ENCODE data around the gene VENTX. TPM values are rescaled to one million over a fixed set of nuclear protein-coding genes. Genes with fewer than 3 reads are reported as not detected.

The VENTX gene, protein sequence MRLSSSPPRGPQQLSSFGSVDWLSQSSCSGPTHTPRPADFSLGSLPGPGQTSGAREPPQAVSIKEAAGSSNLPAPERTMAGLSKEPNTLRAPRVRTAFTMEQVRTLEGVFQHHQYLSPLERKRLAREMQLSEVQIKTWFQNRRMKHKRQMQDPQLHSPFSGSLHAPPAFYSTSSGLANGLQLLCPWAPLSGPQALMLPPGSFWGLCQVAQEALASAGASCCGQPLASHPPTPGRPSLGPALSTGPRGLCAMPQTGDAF
- not detected for total RNA-seq

GRCh38 chr10:133237588-133238465, at the start of gene VENTX:
TSS of gene VENTX (plus strand) at chr10:133237855. CDS start at chr10:133237915, 60 bp downstream.
- no peak for DNase-seq
- Mint-ChIP-seq H3K9me3 (no peaks in the 10 kb centered on the region), H3K36me3 (ENCODE audit: low read depth) (no peaks in the 10 kb centered on the region), H3K27me3 (peaks cover 55% of the 10 kb centered on the region), H3K4me3 (no peak within 1 kb of the TSS), H3K27ac (no peak within 1 kb of the TSS), H3K4me1 (peaks cover 22% of the 10 kb centered on the region)
- CTCF ChIA-PET = interaction anchor here (0.6 kb wide), 1 partner anchor 10 kb away, joined by 3 read pairs; no protein-coding TSS in a partner anchor
- POLR2A ChIA-PET = no interaction called here

DNA sequence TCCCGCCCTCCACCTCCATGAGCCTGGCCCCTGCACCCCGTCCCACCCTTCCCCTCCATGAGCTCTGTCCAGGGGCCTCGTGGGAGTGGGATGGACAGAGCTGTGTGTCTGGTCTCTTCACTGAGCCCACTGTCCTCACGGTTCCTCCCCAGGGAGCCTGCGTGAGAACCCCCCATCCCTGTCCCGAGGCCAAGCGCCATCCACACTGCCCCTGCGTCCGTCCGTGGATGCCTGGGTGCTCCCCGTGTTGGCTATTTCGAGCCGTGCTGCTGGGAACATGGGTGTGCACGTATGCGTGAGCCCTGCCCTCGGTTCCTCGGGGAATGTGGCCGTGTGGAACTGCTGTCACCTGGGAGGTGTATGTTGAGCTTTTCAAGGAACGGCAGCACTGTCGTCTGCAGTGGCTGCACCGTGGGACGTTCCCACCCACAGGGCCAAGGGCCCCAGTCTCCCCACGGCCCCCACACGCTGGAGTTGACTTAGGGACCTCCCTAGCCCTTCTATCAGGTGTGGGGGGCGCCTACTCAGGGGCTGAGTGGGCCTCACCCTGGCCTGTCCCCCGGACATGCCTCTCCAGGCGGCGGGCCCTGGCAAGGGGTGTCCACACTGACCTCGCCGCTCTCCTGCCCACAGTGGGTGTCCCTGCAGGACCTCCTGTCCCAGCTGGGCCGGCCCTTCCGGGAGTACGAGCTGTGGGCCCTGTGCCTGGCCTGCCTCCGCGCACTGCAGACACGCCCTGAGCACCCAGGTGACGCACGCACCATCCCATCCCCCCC, 49.6 kb upstream of the VENTX start:
- Mint-ChIP-seq H3K4me3 (no peak overlapping the region), H3K9me3 (peaks cover 8% of the 10 kb centered on the region), H3K4me1 (no peaks in the 10 kb centered on the region), H3K36me3 (ENCODE audit: low read depth) (no peaks in the 10 kb centered on the region), H3K27me3 (peaks cover 9% of the 10 kb centered on the region), H3K27ac (no peak overlapping the region)
- no peak for DNase-seq
- CTCF ChIA-PET = no interaction called here
- POLR2A ChIA-PET = no interaction called here

DNA sequence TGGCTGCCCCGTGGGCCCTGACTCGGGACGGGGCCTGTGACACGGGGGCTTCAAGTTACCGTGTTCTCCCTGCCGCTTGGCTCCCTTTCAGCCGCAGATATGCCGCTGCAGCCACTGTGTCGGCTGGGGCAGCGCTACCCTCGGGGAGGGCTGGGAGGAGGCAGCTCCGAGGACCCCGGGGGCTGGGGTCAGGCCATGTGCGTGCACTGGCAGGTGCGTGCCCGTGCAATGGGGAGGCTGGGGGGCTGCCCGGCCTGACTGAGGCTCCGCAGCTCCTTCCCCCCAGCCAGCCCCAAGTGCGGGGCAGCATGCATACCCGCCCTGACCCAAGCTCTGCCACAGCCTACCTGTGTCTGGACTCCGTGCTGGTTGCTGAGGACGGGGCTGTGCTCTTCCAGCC, 48.4 kb upstream of the VENTX start:
- Mint-ChIP-seq H3K9me3 (peaks cover 3% of the 10 kb centered on the region), H3K27ac (no peak overlapping the region), H3K36me3 (ENCODE audit: low read depth) (no peaks in the 10 kb centered on the region), H3K4me1 (no peaks in the 10 kb centered on the region), H3K27me3 (peaks cover 15% of the 10 kb centered on the region), H3K4me3 (no peak overlapping the region)
- DNase-seq = no peak
- POLR2A ChIA-PET = no interaction called here
- CTCF ChIA-PET = no interaction called here

DNA sequence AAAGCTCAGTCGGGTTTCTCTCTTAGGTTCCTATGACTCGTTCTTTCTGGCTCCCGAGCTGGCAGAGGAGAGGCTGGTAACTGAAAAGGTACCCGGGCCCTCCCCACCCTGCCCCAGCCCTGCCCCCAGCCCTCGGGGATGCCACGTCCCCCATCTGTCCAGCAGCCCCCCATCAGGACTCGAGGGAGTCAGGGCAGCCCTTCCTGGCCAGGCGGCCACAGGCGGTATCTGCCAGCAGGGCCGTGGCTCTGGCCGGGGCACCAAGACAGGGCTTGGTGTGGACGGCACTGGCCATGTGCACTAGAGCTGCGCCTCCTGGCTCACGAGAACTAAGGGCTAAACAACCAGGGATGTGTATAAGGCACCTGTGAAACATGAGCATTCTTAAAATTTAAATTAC, 47.9 kb upstream of the VENTX start:
- H3K4me1 Mint-ChIP-seq = no peaks in the 10 kb centered on the region
- CTCF ChIA-PET = no interaction called here
- DNase-seq = no peak
- H3K9me3 Mint-ChIP-seq = no peaks in the 10 kb centered on the region
- H3K36me3 Mint-ChIP-seq (ENCODE audit: low read depth) = no peaks in the 10 kb centered on the region
- H3K27me3 Mint-ChIP-seq = peaks cover 15% of the 10 kb centered on the region
- POLR2A ChIA-PET = no interaction called here
- H3K27ac Mint-ChIP-seq = no peak overlapping the region
- no peak overlapping the region for H3K4me3 Mint-ChIP-seq

DNA sequence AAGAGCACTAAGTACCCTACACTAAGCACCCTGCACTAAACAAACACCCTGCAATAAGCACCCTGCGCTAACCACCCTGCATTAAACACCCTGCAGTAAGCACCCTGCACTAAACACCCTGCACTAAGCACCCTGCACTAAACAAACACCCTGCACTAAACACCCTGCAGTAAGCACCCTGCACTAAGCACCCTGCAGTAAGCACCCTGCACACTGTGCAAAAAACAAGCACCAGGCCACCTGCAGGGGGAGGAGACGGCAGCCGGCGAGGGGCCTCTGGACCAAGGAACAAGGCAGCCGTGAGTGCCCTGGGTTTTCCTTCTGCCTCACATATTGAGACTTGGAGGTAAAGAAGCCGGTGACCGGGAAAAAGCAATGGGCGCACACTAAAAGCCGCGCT, 47.4 kb upstream of the VENTX start:
- ChIA-PET POLR2A (no interaction called here), CTCF (interaction anchor here (1.0 kb wide), 1 partner anchor 35 kb away, joined by 3 read pairs; no protein-coding TSS in a partner anchor)
- Mint-ChIP-seq H3K4me1 (no peaks in the 10 kb centered on the region), H3K36me3 (ENCODE audit: low read depth) (no peaks in the 10 kb centered on the region), H3K4me3 (no peak overlapping the region), H3K27ac (no peak overlapping the region), H3K27me3 (peaks cover 15% of the 10 kb centered on the region), H3K9me3 (no peaks in the 10 kb centered on the region)
- DNase-seq = no peak

DNA sequence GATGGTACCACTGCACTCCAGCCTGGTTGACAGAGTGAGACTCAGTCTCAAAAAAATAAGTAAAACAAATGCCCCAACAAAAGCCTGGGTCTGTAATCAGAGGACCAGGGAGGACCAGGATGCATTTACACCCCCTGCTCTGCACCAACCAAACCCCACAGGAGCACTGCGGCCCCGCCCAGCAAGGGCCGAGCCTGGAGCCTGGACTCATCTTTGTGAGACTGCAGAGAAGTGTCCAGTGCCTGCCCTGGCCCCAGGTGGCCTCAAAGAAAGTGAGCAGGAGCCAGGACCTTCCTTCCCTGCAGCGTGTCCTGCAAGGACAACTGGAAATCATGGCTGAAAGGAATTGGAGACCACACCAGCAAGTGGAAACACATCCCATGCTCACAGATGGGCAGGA, 46.0 kb upstream of the VENTX start:
- POLR2A ChIA-PET = no interaction called here
- H3K27me3 Mint-ChIP-seq = peaks cover 15% of the 10 kb centered on the region
- no peaks in the 10 kb centered on the region for H3K36me3 Mint-ChIP-seq (ENCODE audit: low read depth)
- DNase-seq = no peak
- no peak overlapping the region for H3K27ac Mint-ChIP-seq
- H3K4me1 Mint-ChIP-seq = no peaks in the 10 kb centered on the region
- H3K4me3 Mint-ChIP-seq = no peak overlapping the region
- H3K9me3 Mint-ChIP-seq = no peaks in the 10 kb centered on the region
- CTCF ChIA-PET = no interaction called here

DNA sequence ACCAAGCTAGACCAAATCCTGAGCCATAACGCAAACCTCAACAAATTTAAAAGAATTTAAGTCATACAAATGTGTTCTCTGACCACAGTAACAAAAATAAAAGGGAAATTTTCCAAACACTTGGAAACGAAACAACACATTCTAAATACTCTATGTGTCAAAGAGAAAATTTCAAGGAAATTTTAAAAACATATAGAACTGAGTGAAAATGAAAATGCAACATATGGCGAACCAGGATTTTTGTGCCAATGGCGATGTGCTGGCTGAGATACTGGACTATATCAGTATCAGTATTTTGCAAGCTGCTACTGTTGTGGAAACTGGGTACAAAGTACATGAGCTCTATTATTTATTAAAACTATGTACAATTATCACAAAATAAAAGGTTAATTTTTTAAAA, 43.5 kb upstream of the VENTX start:
- Mint-ChIP-seq H3K27ac (no peak overlapping the region), H3K4me3 (no peak overlapping the region), H3K27me3 (peaks cover 15% of the 10 kb centered on the region), H3K36me3 (ENCODE audit: low read depth) (no peaks in the 10 kb centered on the region), H3K9me3 (no peaks in the 10 kb centered on the region), H3K4me1 (no peaks in the 10 kb centered on the region)
- ChIA-PET CTCF (no interaction called here), POLR2A (no interaction called here)
- no peak for DNase-seq

GRCh38 chr10:133195096-133195495, 42.6 kb upstream of the VENTX start:
- H3K27me3 Mint-ChIP-seq = peaks cover 15% of the 10 kb centered on the region
- H3K27ac Mint-ChIP-seq = no peak overlapping the region
- ChIA-PET CTCF (no interaction called here), POLR2A (no interaction called here)
- DNase-seq = no peak
- no peak overlapping the region for H3K4me3 Mint-ChIP-seq
- no peaks in the 10 kb centered on the region for H3K9me3 Mint-ChIP-seq
- no peaks in the 10 kb centered on the region for H3K4me1 Mint-ChIP-seq
- no peaks in the 10 kb centered on the region for H3K36me3 Mint-ChIP-seq (ENCODE audit: low read depth)

DNA sequence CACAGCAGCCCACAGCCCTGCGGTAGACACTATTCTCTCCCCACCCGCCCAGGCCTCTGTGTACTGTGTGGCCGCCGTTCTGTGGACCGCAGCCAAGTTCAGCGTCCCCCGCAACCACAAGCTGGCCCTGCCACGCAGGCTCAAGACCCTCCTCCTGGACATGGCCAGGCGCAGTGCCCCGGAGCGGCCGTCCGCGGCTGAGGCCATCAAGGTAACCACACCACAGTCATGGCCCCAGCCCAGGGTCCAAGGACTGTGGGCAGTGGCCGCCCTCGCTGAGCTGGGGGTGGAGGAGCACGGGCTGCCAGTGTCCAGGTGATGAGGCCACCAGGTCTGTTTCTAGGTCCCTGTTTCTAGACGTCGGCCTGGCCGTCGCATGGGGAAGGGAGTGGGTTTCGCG, 42.0 kb upstream of the VENTX start:
- ChIA-PET CTCF (no interaction called here), POLR2A (no interaction called here)
- Mint-ChIP-seq H3K36me3 (ENCODE audit: low read depth) (no peaks in the 10 kb centered on the region), H3K27me3 (peaks cover 15% of the 10 kb centered on the region), H3K9me3 (no peaks in the 10 kb centered on the region), H3K4me1 (no peaks in the 10 kb centered on the region), H3K27ac (no peak overlapping the region), H3K4me3 (no peak overlapping the region)
- no peak for DNase-seq

- POLR2A ChIA-PET = no interaction called here
- no peak overlapping the region for H3K4me3 Mint-ChIP-seq
Measured at GRCh38 chr10:133196221-133196915, 41.3 kb upstream of the VENTX start.

DNA sequence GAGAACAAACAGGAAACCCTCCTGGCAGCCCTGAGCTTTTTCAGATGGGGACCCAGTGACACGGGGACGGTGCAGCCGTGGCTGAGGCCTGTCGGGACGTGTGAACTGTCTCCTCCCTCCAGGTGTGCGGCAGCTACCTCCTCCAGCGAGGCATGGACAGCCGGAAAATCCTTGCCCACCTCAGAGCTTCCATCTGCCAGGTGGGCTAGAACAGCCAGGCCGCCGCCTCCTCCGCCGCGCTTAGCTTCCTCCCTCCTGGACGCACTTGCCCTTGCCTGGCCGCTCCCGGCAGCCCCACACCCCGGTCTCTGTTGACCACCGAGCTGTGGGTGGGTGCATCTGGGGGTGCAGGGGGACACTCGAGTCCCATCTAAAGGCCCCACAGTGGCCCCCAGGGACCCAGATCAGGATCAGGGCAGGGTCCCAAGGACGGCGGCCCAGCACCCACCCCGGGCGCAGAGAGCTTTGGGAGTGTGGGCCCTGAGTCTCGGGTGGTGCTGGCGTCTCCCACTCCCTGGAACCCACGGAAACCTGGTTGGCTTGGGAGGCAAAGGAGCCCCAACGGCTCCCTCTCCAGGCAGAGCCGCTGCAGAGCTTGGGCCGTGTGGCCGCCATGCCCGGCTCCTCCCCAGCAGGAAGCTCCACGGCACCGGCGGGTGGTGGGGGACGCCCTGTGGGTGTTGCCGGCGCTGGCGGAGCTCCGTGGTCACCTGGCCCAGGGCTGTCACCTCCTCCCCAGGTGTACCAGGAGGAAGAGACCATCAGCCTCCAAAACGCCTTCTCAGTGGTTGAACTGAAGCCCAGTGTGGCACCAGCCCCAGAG, 40.5 kb upstream of the VENTX start:
- Mint-ChIP-seq H3K27ac (no peak overlapping the region), H3K4me3 (no peak overlapping the region), H3K9me3 (no peaks in the 10 kb centered on the region), H3K36me3 (ENCODE audit: low read depth) (no peaks in the 10 kb centered on the region), H3K27me3 (peaks cover 11% of the 10 kb centered on the region), H3K4me1 (no peaks in the 10 kb centered on the region)
- CTCF ChIA-PET = interaction anchor here (1.1 kb wide), 1 partner anchor 10 kb away, joined by 3 read pairs; no protein-coding TSS in a partner anchor
- no peak for DNase-seq
- POLR2A ChIA-PET = no interaction called here

More at GRCh38 chr10:133196221-133196915, 41.3 kb upstream of the VENTX start:
- Mint-ChIP-seq H3K27ac (no peak overlapping the region), H3K27me3 (peaks cover 15% of the 10 kb centered on the region), H3K36me3 (ENCODE audit: low read depth) (no peaks in the 10 kb centered on the region), H3K4me1 (no peaks in the 10 kb centered on the region), H3K9me3 (no peaks in the 10 kb centered on the region)
- DNase-seq = no peak
- CTCF ChIA-PET = no interaction called here

- peak overlapping the region; percentile 36 for H3K27ac Mint-ChIP-seq
- no peaks in the 10 kb centered on the region for H3K4me1 Mint-ChIP-seq
- H3K36me3 Mint-ChIP-seq (ENCODE audit: low read depth) = no peaks in the 10 kb centered on the region
- H3K4me3 Mint-ChIP-seq = no peak overlapping the region
- H3K27me3 Mint-ChIP-seq = peaks cover 6% of the 10 kb centered on the region
- ChIA-PET POLR2A (no interaction called here), CTCF (interaction anchor here (1.1 to 1.2 kb wide), 2 partner anchors 11 to 29 kb away, joined by 3 to 4 read pairs; no protein-coding TSS in a partner anchor)
- H3K9me3 Mint-ChIP-seq = no peaks in the 10 kb centered on the region
- DNase-seq = no peak
Measured at GRCh38 chr10:133197786-133198185, 39.9 kb upstream of the VENTX start.
